ENCODE measurements around the gene NT5DC1.

DNA sequence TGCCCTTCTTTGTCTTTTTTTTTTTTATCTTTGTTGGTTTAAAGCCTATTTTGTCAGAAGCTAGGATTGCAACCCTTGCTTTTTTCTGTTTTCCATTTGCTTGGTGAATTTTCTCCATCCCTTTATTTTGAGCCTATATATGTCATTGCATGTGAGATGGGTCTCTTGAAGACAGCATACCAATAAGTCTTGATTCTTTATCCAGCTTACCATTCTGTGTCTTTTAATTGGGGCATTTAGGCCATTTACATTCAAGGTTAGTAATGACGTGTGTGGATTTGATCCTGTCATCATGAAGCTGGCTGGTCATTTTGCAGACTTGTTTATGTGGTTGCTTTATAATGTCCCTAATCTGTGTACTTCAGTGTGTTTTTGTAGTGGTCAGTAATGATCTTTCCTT is 162.7 kb downstream of the NT5DC1 start:
- TF ChIP-seq, protein P1, sequence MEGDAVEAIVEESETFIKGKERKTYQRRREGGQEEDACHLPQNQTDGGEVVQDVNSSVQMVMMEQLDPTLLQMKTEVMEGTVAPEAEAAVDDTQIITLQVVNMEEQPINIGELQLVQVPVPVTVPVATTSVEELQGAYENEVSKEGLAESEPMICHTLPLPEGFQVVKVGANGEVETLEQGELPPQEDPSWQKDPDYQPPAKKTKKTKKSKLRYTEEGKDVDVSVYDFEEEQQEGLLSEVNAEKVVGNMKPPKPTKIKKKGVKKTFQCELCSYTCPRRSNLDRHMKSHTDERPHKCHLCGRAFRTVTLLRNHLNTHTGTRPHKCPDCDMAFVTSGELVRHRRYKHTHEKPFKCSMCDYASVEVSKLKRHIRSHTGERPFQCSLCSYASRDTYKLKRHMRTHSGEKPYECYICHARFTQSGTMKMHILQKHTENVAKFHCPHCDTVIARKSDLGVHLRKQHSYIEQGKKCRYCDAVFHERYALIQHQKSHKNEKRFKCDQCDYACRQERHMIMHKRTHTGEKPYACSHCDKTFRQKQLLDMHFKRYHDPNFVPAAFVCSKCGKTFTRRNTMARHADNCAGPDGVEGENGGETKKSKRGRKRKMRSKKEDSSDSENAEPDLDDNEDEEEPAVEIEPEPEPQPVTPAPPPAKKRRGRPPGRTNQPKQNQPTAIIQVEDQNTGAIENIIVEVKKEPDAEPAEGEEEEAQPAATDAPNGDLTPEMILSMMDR (IDR thresholded peaks at IDR 0.05) = no peak
- no peak for TF ChIP-seq POLR2A (IDR thresholded peaks at IDR 0.05)

Data from body of pancreas (tissue), 4 donors.